HepG2 (cell line): Measurements from ENCODE around the gene DRG1. TPM values are rescaled to one million over a fixed set of nuclear protein-coding genes. Genes with fewer than 3 reads are reported as not detected.

Experiments
- BCL6 ChIP-seq: IDR thresholded peaks from 2 replicates; pipeline ENCODE4 v1.6.1; 2016; ENCODE audit warnings: missing genetic modification reagents, missing compliant biosample characterization
- CSRNP2 ChIP-seq: sonication (generic); formaldehyde crosslinking; conservative IDR thresholded peaks from 2 replicates; pipeline ENCODE4 v1.8.0; 2022; ENCODE audit warnings: low read depth, missing genetic modification reagents
- ESRRA ChIP-seq: sonication (generic); formaldehyde crosslinking; IDR thresholded peaks from 2 replicates; pipeline ENCODE4 v1.5.1; 2020; ENCODE audit warnings: mild to moderate bottlenecking, low read depth, missing genetic modification reagents
- GATAD2A ChIP-seq: IDR thresholded peaks from 2 replicates; pipeline ENCODE4 v1.6.1; 2016
- HMGXB3 ChIP-seq: sonication (generic); formaldehyde crosslinking; IDR thresholded peaks from 2 replicates; pipeline ENCODE4 v1.4.0; 2020; ENCODE audit warnings: missing genetic modification reagents, borderline replicate concordance
- MTA1 ChIP-seq: sonication (generic); formaldehyde crosslinking; IDR thresholded peaks from 2 replicates; pipeline ENCODE4 v1.4.0; 2020; ENCODE audit warnings: missing genetic modification reagents, mild to moderate bottlenecking, borderline replicate concordance
- PITX1 ChIP-seq: sonication (generic); formaldehyde crosslinking; IDR thresholded peaks from 2 replicates; pipeline ENCODE4 v1.5.1; 2020; ENCODE audit warnings: mild to moderate bottlenecking, missing genetic modification reagents
- PRPF4 ChIP-seq: fragments of 200-400 bp; formaldehyde crosslinking; IDR thresholded peaks from 2 replicates; pipeline ENCODE4 v1.6.1; 2016; ENCODE audit warnings: low read length, low read depth; ENCODE audit not compliant: poor library complexity, severe bottlenecking
- SKIL ChIP-seq: sonication (generic); formaldehyde crosslinking; IDR thresholded peaks from 2 replicates; pipeline ENCODE4 v1.8.0; 2022; ENCODE audit warnings: missing genetic modification reagents, mild to moderate bottlenecking, moderate library complexity, borderline replicate concordance
- U2AF1 ChIP-seq: fragments of 200-400 bp; formaldehyde crosslinking; optimal IDR thresholded peaks from 2 replicates; pipeline ENCODE3; 2017; ENCODE audit warnings: mild to moderate bottlenecking, low read depth, low read length
- ZNF609 ChIP-seq: sonication (generic); formaldehyde crosslinking; IDR thresholded peaks from 2 replicates; pipeline ENCODE4 v1.4.0; 2020; ENCODE audit warnings: mild to moderate bottlenecking, missing genetic modification reagents, borderline replicate concordance
- ZNF652 ChIP-seq: IDR thresholded peaks from 2 replicates; pipeline ENCODE4 v1.6.1; 2016; ENCODE audit warnings: low read depth, borderline replicate concordance
- ZNF773 ChIP-seq: sonication (generic); formaldehyde crosslinking; IDR thresholded peaks from 2 replicates; pipeline ENCODE4 v1.4.0; 2020; ENCODE audit warnings: missing genetic modification reagents, borderline replicate concordance
- polyA plus RNA-seq, 8 experiments: library from polyadenylated mRNA; depleted of rRNA in 3 of 8; stranded (reverse) in 7 of 8; unstranded in 1 of 8; fragments of >200 nt; fragmentation: Illumina TruSeq in 4 of 8; extraction: Trizol in 4 of 8; gene quantifications; 2 replicates each; pipeline versions ENCODE4 v1.2.1 to v1.2.3, GENCODE V29; 2011 to 2016; ENCODE audit warnings: low read depth in 4 of 8, missing spikeins in 1 of 8, mixed read lengths in 1 of 8; ENCODE audit not compliant: insufficient read depth in 1 of 8
- total RNA-seq, 5 experiments: library from RNA; depleted of rRNA; stranded (reverse); fragments of >200 nt; fragmentation: Illumina TruSeq; extraction: Trizol; gene quantifications; 2 replicates each; pipeline ENCODE4 v1.2.3, GENCODE V29; 2016; ENCODE audit warnings: low read depth in 1 of 5

DRG1 gene
- total and polyA plus RNA-seq, 2 of the 13 experiments (the other 11 are each of a cell fraction or from before 2014, with no cell fraction given), result 59.0 to 94.8 TPM

- TF ChIP-seq U2AF1 (peak; percentile 57), BCL6 (CRISPR knock-in tag) (peak; percentile 34; the same call in 1 of the 2 replicates), ESRRA (peak; percentile 88), GATAD2A (CRISPR knock-in tag) (peak; percentile 47), PRPF4 (no peak), MTA1 (peak; percentile 61; the same call in 1 of the 2 replicates), ZNF652 (no peak), CSRNP2 (CRISPR knock-in tag) (no peak), ZNF609 (CRISPR knock-in tag) (0 out of 2 replicates have a peak, but pooled peaks have one; percentile 31), PITX1 (CRISPR knock-in tag) (no peak), ZNF773 (peak; percentile 60; the same call in 1 of the 2 replicates), SKIL (CRISPR knock-in tag) (peak; percentile 83), HMGXB3 (no peak)
These were observed at the start of gene DRG1 (continued) for GRCh38 chr22:31399211-31400022.
